ENCODE results near the gene NMNAT1.

DNA sequence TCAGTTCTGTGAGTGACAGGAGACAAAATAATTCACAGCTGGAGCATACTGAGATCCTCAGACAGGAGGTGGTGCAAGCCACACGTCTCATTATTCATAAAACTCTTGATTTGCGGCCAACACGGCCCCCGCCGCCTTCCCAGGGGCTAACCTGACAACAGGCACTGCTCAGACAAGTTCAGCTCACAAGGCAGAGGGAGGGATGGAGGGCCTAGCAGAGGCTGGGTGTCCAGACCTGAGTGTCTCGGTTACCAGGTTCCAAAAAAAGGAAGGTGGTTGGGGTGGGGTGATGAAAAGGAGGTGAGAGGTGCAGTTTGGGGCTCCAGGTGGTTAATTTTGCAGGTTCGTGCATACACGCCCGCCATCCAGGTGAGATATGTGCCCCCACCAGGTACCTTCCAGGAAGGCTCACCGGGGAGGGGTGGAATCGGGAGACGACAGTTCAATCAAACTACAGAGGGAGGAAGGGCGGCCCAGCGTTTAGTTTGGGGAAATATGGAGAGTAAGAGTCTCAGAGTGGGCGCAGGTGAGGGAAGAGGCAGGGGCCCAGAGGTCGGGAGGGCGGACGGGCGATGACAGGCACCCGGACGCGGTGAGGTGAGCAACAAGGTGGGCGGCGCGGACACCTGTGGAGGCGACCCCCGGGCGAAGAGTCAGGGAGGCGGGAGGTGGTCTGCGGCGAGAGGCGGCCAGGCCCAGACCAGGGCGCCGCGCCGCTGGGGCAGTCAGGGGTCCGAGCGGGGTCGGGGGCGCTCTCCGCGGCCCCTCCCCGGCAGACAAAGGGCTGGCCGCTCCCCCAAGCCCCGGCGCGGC lies 33.8 kb upstream of the NMNAT1 start:
- TF ChIP-seq, protein P1, sequence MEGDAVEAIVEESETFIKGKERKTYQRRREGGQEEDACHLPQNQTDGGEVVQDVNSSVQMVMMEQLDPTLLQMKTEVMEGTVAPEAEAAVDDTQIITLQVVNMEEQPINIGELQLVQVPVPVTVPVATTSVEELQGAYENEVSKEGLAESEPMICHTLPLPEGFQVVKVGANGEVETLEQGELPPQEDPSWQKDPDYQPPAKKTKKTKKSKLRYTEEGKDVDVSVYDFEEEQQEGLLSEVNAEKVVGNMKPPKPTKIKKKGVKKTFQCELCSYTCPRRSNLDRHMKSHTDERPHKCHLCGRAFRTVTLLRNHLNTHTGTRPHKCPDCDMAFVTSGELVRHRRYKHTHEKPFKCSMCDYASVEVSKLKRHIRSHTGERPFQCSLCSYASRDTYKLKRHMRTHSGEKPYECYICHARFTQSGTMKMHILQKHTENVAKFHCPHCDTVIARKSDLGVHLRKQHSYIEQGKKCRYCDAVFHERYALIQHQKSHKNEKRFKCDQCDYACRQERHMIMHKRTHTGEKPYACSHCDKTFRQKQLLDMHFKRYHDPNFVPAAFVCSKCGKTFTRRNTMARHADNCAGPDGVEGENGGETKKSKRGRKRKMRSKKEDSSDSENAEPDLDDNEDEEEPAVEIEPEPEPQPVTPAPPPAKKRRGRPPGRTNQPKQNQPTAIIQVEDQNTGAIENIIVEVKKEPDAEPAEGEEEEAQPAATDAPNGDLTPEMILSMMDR (IDR thresholded peaks at IDR 0.05): no peak
- TF ChIP-seq POLR2AphosphoS5 (IDR thresholded peaks at IDR 0.05) (no peak), EP300 (IDR thresholded peaks at IDR 0.05; ENCODE audit: low read depth) (no peak)

Measured in transverse colon (tissue), 4 donors.